K562 (cell line): Measurements from ENCODE around the gene AIF1. TPM values are rescaled to one million over a fixed set of nuclear protein-coding genes. Genes with fewer than 3 reads are reported as not detected.
A peak's percentile ranks its signal among the peaks of the same experiment; 100 is the strongest.

Experiments
- ATF4 ChIP-seq: fragments of 450-650 bp; formaldehyde crosslinking; IDR thresholded peaks from 2 replicates; pipeline ENCODE4 v1.4.0; 2022; ENCODE audit warnings: mild to moderate bottlenecking, moderate library complexity
- CEBPG ChIP-seq, 3 experiments: fragments of 200-800 bp in 1 of 3; sonication (Bioruptor generic) in 1 of 3; sonication (generic) in 1 of 3; formaldehyde crosslinking in 1 of 3; IDR thresholded peaks in 2 of 3; conservative IDR thresholded peaks in 1 of 3; 2 replicates each; pipeline versions ENCODE4 v1.6.1 to v1.8.0; 2016 to 2022; ENCODE audit warnings: missing compliant biosample characterization in 2 of 3, missing genetic modification characterization in 2 of 3, mild to moderate bottlenecking in 1 of 3, missing genetic modification reagents in 1 of 3
- CLOCK ChIP-seq: fragments of 250-450 bp; sonication (Bioruptor Pico); IDR thresholded peaks from 2 replicates; pipeline ENCODE4 v1.4.0; 2020; ENCODE audit warnings: mild to moderate bottlenecking, moderate library complexity, borderline replicate concordance
- DMBX1 ChIP-seq: fragments of 250-450 bp; sonication (Bioruptor Pico); IDR thresholded peaks from 2 replicates; pipeline ENCODE4 v1.8.0; 2022; ENCODE audit warnings: inconsistent platforms, mild to moderate bottlenecking, moderate library complexity, borderline replicate concordance
- EGR1 ChIP-seq: fragments of 450-650 bp; conservative IDR thresholded peaks from 2 replicates; pipeline ENCODE4 v1.6.1; 2017; ENCODE audit warnings: mild to moderate bottlenecking
- KAT8 ChIP-seq: fragments of 450-650 bp; IDR thresholded peaks from 2 replicates; pipeline ENCODE4 v1.6.1; 2016; ENCODE audit warnings: low read depth, mild to moderate bottlenecking
- MIER1 ChIP-seq: fragments of 450-650 bp; IDR thresholded peaks from 2 replicates; pipeline ENCODE4 v1.6.1; 2016; ENCODE audit warnings: antibody characterized with exemption, mild to moderate bottlenecking, low read depth
- NFIC ChIP-seq: fragments of 450-650 bp; IDR thresholded peaks from 2 replicates; pipeline ENCODE4 v1.6.1; 2017; ENCODE audit warnings: mild to moderate bottlenecking, inconsistent platforms
- PKNOX1 ChIP-seq: fragments of 450-650 bp; IDR thresholded peaks from 2 replicates; pipeline ENCODE4 v1.6.1; 2016
- PRPF4 ChIP-seq: fragments of 200-400 bp; formaldehyde crosslinking; IDR thresholded peaks from one replicate; pipeline ENCODE4 v1.6.1; 2017; ENCODE audit warnings: low read length, low read depth, mild to moderate bottlenecking; ENCODE audit not compliant: insufficient read depth, poor library complexity, severe bottlenecking
- SMAD4 ChIP-seq: fragments of 250-450 bp; sonication (Bioruptor Pico); conservative IDR thresholded peaks from 2 replicates; pipeline ENCODE4 v1.8.0; 2021; ENCODE audit warnings: inconsistent platforms, mild to moderate bottlenecking, moderate library complexity
- SMARCA5 ChIP-seq: fragments of 450-650 bp; IDR thresholded peaks from 2 replicates; pipeline ENCODE4 v1.6.1; 2016
- SOX6 ChIP-seq: fragments of 450-650 bp; IDR thresholded peaks from 2 replicates; pipeline ENCODE4 v1.6.1; 2014; ENCODE audit warnings: mild to moderate bottlenecking
- ZBED1 ChIP-seq: IDR thresholded peaks from 2 replicates; pipeline ENCODE4 v1.6.1; 2014
- ZNF121 ChIP-seq: sonication (generic); formaldehyde crosslinking; conservative IDR thresholded peaks from 2 replicates; pipeline ENCODE4 v1.8.0; 2022; ENCODE audit warnings: missing genetic modification reagents
- ZNF175 ChIP-seq: fragments of 200-800 bp; sonication (Bioruptor generic); IDR thresholded peaks from 2 replicates; pipeline ENCODE4 v1.6.1; 2016; ENCODE audit warnings: low read depth, mild to moderate bottlenecking, missing genetic modification characterization, missing compliant biosample characterization
- ZNF561 ChIP-seq: fragments of 450-650 bp; formaldehyde crosslinking; conservative IDR thresholded peaks from 2 replicates; pipeline ENCODE4 v1.4.0; 2020; ENCODE audit warnings: mild to moderate bottlenecking, moderate library complexity
- ZNF589 ChIP-seq: fragments of 200-800 bp; sonication (Bioruptor generic); IDR thresholded peaks from 2 replicates; pipeline ENCODE4 v1.6.1; 2016; ENCODE audit warnings: low read depth, missing genetic modification characterization, missing compliant biosample characterization
- ZNF785 ChIP-seq: fragments of 250-450 bp; sonication (Bioruptor Pico); IDR thresholded peaks from 2 replicates; pipeline ENCODE4 v1.4.0; 2020; ENCODE audit warnings: mild to moderate bottlenecking
- polyA plus RNA-seq, 8 experiments: library from polyadenylated mRNA; depleted of rRNA in 4 of 8; stranded (reverse) in 5 of 8; unstranded in 3 of 8; fragments of >200 nt; fragmentation: Nextera tagmentation in 2 of 8; fragmentation: Illumina TruSeq in 1 of 8; extraction: Ambion mirVana in 2 of 8; extraction: Trizol in 1 of 8; gene quantifications; 2 replicates each; pipeline versions ENCODE4 v1.2.1 to v1.2.3, GENCODE V29; 2011 to 2014; ENCODE audit warnings: inconsistent platforms in 1 of 8, missing spikeins in 1 of 8
- total RNA-seq, 7 experiments: library from RNA; depleted of rRNA in 6 of 7; stranded (reverse); fragments of >200 nt in 6 of 7; fragmentation: Illumina TruSeq in 2 of 7; extraction: Trizol in 2 of 7; gene quantifications; 2 replicates each; pipeline versions ENCODE4 v1.2.1 to v1.2.3, GENCODE V29; 2011 to 2021; ENCODE audit warnings: low replicate concordance in 1 of 7

Gene AIF1
- total and polyA plus RNA-seq, 9 of the 15 experiments (the other 6 are each of a cell fraction or from before 2014, with no cell fraction given): 9.4 to 33.4 (median 19.4) TPM

- TF ChIP-seq CLOCK (CRISPR knock-in tag) (no peak), ZNF175 (peak; percentile 16; the same call in 1 of the 2 replicates), PRPF4 (peak; percentile 8), MIER1 (peak; percentile 72; the same call in 1 of the 2 replicates), DMBX1 (CRISPR knock-in tag) (peak; percentile 78; the same call in 1 of the 2 replicates), PKNOX1 (no peak), ATF4 (CRISPR knock-in tag) (0 out of 2 replicates have a peak, but pooled peaks have one; percentile 48), ZBED1 (peak; percentile 69), ZNF121 (0 out of 2 replicates have a peak, but pooled peaks have one; percentile 15), SMARCA5 (peak; percentile 76; the same call in 1 of the 2 replicates), KAT8 (no peak; the same call in 1 of the 2 replicates), NFIC (no peak), EGR1 (peak; percentile 100), CEBPG (CRISPR knock-in tag; IDR thresholded peaks at IDR 0.05) (no peak), CEBPG (tag; conservative IDR thresholded peaks at IDR 0.05 in 1 of 2, IDR thresholded peaks at IDR 0.05 in 1 of 2) (no peak; a peak in 1 of 4 replicates), SOX6 (0 out of 2 replicates have a peak, but pooled peaks have one; percentile 67), ZNF561 (CRISPR knock-in tag) (0 out of 2 replicates have a peak, but pooled peaks have one; percentile 57), SMAD4 (CRISPR knock-in tag) (0 out of 2 replicates have a peak, but pooled peaks have one; percentile 6), ZNF589 (CRISPR knock-in tag) (peak; percentile 71), ZNF785 (CRISPR knock-in tag) (no peak)
Observed at GRCh38 chr6:31652925-31653724, 38.1 kb downstream of the AIF1 start (continued).
